Sigmoid colon (tissue), 3 donors: Measurements from ENCODE around the gene RUFY1.
"Not testable (repeated sequence)": the region's sequence is repeated elsewhere in the genome, so short reads cannot be mapped to it uniquely, and the experiment has no call there.

ENCODE experiments used
- CTCF ChIP-seq, 4 experiments: fragments of 450-650 bp in 3 of 4; fragments of 200-600 bp in 1 of 4; IDR thresholded peaks; one replicate each; pipeline ENCODE4 v1.5.1; 2016 to 2019; ENCODE audit warnings: antibody characterized with exemption in 4 of 4, mild to moderate bottlenecking in 3 of 4, moderate library complexity in 2 of 4
- POLR2A ChIP-seq, 2 donors: fragments of 450-650 bp; IDR thresholded peaks; one replicate each; pipeline ENCODE4 v1.6.1; 2016; ENCODE audit warnings: antibody characterized with exemption in 2 of 2, mild to moderate bottlenecking in 2 of 2, moderate library complexity in 2 of 2

- TF ChIP-seq CTCF, POLR2A (IDR thresholded peaks at IDR 0.05): not testable (repeated sequence)
These were observed 107.2 kb downstream of the RUFY1 start for GRCh38 chr5:179657302-179658178.
